ENCODE measurements around the gene IYD. TPM values are rescaled to one million over a fixed set of nuclear protein-coding genes. Genes with fewer than 3 reads are reported as not detected.

Gene IYD
- total and polyA plus RNA-seq, 2 donors from 2014 or later: 2.3 to 6.0 TPM

GRCh38 chr6:150332939-150333584 lies 35.8 kb upstream of the IYD start:
- H3K36me3 ChIP-seq (ENCODE audit: control insufficient read depth in 2 of 3, insufficient read depth in 3 of 3, low read length in 3 of 3): no peaks in the 10 kb centered on the region
- H3K27me3 ChIP-seq (ENCODE audit: control insufficient read depth, insufficient read depth, low read length): no peaks in the 10 kb centered on the region
- H3K4me3 ChIP-seq (ENCODE audit: low read length in 3 of 3): no peak overlapping the region
- H3K27ac ChIP-seq (ENCODE audit: low read depth in 2 of 2, low read length in 2 of 2): no peak overlapping the region
- FAIRE-seq (no peak), DNase-seq (no peak)
- TF ChIP-seq CTCF (IDR thresholded peaks at IDR 0.05; ENCODE audit: borderline replicate concordance, extremely low read depth, insufficient read depth): no peak
- H3K9ac ChIP-seq (ENCODE audit: low read length in 3 of 3): no peak overlapping the region
- no peaks in the 10 kb centered on the region for H3K4me1 ChIP-seq (ENCODE audit: control insufficient read depth in 2 of 3, insufficient read depth in 2 of 3, low read depth in 1 of 3, low read length in 3 of 3)
- H3K9me3 ChIP-seq (ENCODE audit: control insufficient read depth in 2 of 3, insufficient read depth in 1 of 3, low read length in 3 of 3): no peaks in the 10 kb centered on the region
- intact Hi-C loops (cut with DNase I): loop anchor here (10.0 kb wide), 1 partner anchor 248 kb away; no protein-coding TSS in a partner anchor

GRCh38 chr6:150333585-150333941 lies 35.2 kb upstream of the IYD start:
- H3K36me3 ChIP-seq (ENCODE audit: control insufficient read depth in 2 of 3, insufficient read depth in 3 of 3, low read length in 3 of 3): no peaks in the 10 kb centered on the region
- no peak for FAIRE-seq
- no peak for TF ChIP-seq CTCF (IDR thresholded peaks at IDR 0.05; ENCODE audit: borderline replicate concordance, extremely low read depth, insufficient read depth)

GRCh38 chr6:150334790-150335783 lies 33.7 kb upstream of the IYD start:
- no peak overlapping the region for H3K27ac ChIP-seq (ENCODE audit: low read depth in 2 of 2, low read length in 2 of 2)
- no peak overlapping the region for H3K4me3 ChIP-seq (ENCODE audit: low read length in 3 of 3)
- DNase-seq: peak in 3 of 5 donors; percentile 56 to 82 (median 64)
- intact Hi-C loops (cut with DNase I): loop anchor here (10.0 kb wide), 1 partner anchor 250 kb away; no protein-coding TSS in a partner anchor
- no peak overlapping the region for H3K9ac ChIP-seq (ENCODE audit: low read length in 3 of 3)
- FAIRE-seq: peak; percentile 30
- no peaks in the 10 kb centered on the region for H3K4me1 ChIP-seq (ENCODE audit: control insufficient read depth in 2 of 3, insufficient read depth in 2 of 3, low read depth in 1 of 3, low read length in 3 of 3)
- H3K36me3 ChIP-seq (ENCODE audit: control insufficient read depth in 2 of 3, insufficient read depth in 3 of 3, low read length in 3 of 3): no peaks in the 10 kb centered on the region
- no peaks in the 10 kb centered on the region for H3K9me3 ChIP-seq (ENCODE audit: control insufficient read depth in 2 of 3, insufficient read depth in 1 of 3, low read length in 3 of 3)
- TF ChIP-seq CTCF (IDR thresholded peaks at IDR 0.05; ENCODE audit: borderline replicate concordance, extremely low read depth, insufficient read depth): peak; percentile 85
- no peaks in the 10 kb centered on the region for H3K27me3 ChIP-seq (ENCODE audit: control insufficient read depth, insufficient read depth, low read length)

More at GRCh38 chr6:150333585-150333941, 35.2 kb upstream of the IYD start:
- intact Hi-C loops (cut with DNase I): loop anchor here (10.0 kb wide), 1 partner anchor 249 kb away; no protein-coding TSS in a partner anchor
- Histone ChIP-seq H3K27ac (ENCODE audit: low read depth in 2 of 2, low read length in 2 of 2) (no peak overlapping the region), H3K4me3 (ENCODE audit: low read length in 3 of 3) (no peak overlapping the region), H3K27me3 (ENCODE audit: control insufficient read depth, insufficient read depth, low read length) (no peaks in the 10 kb centered on the region), H3K9ac (ENCODE audit: low read length in 3 of 3) (no peak overlapping the region), H3K9me3 (ENCODE audit: control insufficient read depth in 2 of 3, insufficient read depth in 1 of 3, low read length in 3 of 3) (no peaks in the 10 kb centered on the region), H3K4me1 (ENCODE audit: control insufficient read depth in 2 of 3, insufficient read depth in 2 of 3, low read depth in 1 of 3, low read length in 3 of 3) (no peaks in the 10 kb centered on the region)
- no peak for DNase-seq
